ENCODE measurements around the gene LRRC15.

The LRRC15 gene

GRCh38 chr3:194330160-194330559 lies 39.4 kb downstream of the LRRC15 start:
- DNase-seq: no peak

- DNase-seq: no peak
Measured at GRCh38 chr3:194329583-194329965, 40.0 kb downstream of the LRRC15 start.

GRCh38 chr3:194328942-194329582 lies 40.5 kb downstream of the LRRC15 start:
- DNase-seq: no peak

GRCh38 chr3:194328053-194328657 lies 41.4 kb downstream of the LRRC15 start:
- no peak for DNase-seq

- no peak for DNase-seq
Measured at GRCh38 chr3:194327218-194328052, 42.1 kb downstream of the LRRC15 start.

GRCh38 chr3:194326968-194327217 lies 42.6 kb downstream of the LRRC15 start:
- no peak for DNase-seq

GRCh38 chr3:194326192-194326967 lies 43.2 kb downstream of the LRRC15 start:
- no peak for DNase-seq

GRCh38 chr3:194325424-194326153 lies 44.0 kb downstream of the LRRC15 start:
- DNase-seq: no peak

GRCh38 chr3:194324823-194325327 lies 44.7 kb downstream of the LRRC15 start:
- DNase-seq: no peak

GRCh38 chr3:194323785-194324735 lies 45.5 kb downstream of the LRRC15 start:
- DNase-seq: peak; percentile 44 to 48

GRCh38 chr3:194322678-194323211 lies 46.8 kb downstream of the LRRC15 start:
- DNase-seq: no peak

- DNase-seq: no peak
Measured at GRCh38 chr3:194321693-194322640, 47.6 kb downstream of the LRRC15 start.

- no peak for DNase-seq
Measured at GRCh38 chr3:194320744-194321243, 48.7 kb downstream of the LRRC15 start.

GRCh38 chr3:194320100-194320499 lies 49.4 kb downstream of the LRRC15 start:
- DNase-seq: no peak

- no peak for DNase-seq
Measured at GRCh38 chr3:194318511-194319161, 50.9 kb downstream of the LRRC15 start.

GRCh38 chr3:194316918-194317317 lies 52.6 kb downstream of the LRRC15 start:
- no peak for DNase-seq

GRCh38 chr3:194315965-194316361 lies 53.6 kb downstream of the LRRC15 start:
- no peak for DNase-seq

GRCh38 chr3:194315088-194315964 lies 54.2 kb downstream of the LRRC15 start:
- DNase-seq: peak; percentile 79
